K562 (cell line): ENCODE measurements around the gene RETN. TPM values are rescaled to one million over a fixed set of nuclear protein-coding genes. Genes with fewer than 3 reads are reported as not detected.

Experiments
- ATAC-seq: fragments of 200-7000 bp; cut with Tn5 transposase; 3 replicates; pipeline ENCODE4 v1.9.1; 2020; ENCODE audit warnings: moderate library complexity
- BruUV-seq: library from RNA; stranded (reverse); fragments of 400-500 nt; replicated peaks from 2 replicates; lab custom pipeline; 2021; lab: Mats Ljungman, UMichigan
- CTCF ChIA-PET: fragments of 300-600 bp; formaldehyde crosslinking; extraction: SDS; loops from one replicate; lab custom pipeline; 2021; ENCODE audit warnings: low intra/inter-chr PET ratio; lab: Yijun Ruan, JAX
- POLR2A ChIA-PET: fragments of 300-600, 350-650 bp; sonication (Branson Sonifier 250); formaldehyde crosslinking; extraction: SDS; loops from one replicate; lab custom pipeline; 2021; ENCODE audit warnings: antibody characterized with exemption, inconsistent platforms; lab: Yijun Ruan, JAX
- DNase-seq, 4 experiments: peaks; one replicate each; pipeline versions ENCODE4 v3.0.0 to v3.0.0-alpha.2; 2011 to 2018; ENCODE audit warnings: low spot score in 3 of 4, mixed read lengths in 3 of 4; ENCODE audit errors: extremely low read depth in 1 of 4
- FAIRE-seq: peaks from 2 replicates; lab custom pipeline; 2011; peaks lifted over from hg19 to GRCh38; lab: Jason Lieb, UNC
- H2AFZ ChIP-seq: 2 replicates; pipeline ENCODE4 v1.6.0; 2011; ENCODE audit warnings: low read depth, low read length, control low read depth, inconsistent platforms
- H3K27ac ChIP-seq: fragments of 200-600 bp; 3 replicates; pipeline ENCODE4 v1.8.0; 2011; ENCODE audit warnings: low read depth, mild to moderate bottlenecking, control low read depth, inconsistent platforms, low read length, moderate library complexity, mixed read lengths; ENCODE audit errors: extremely low read depth
- H3K27me3 ChIP-seq, 2 experiments: fragments of 300-600 bp in 1 of 2; 2 replicates in 1 of 2; 3 replicates in 1 of 2; pipeline versions ENCODE4 v1.6.0 to v1.8.0; 2011; ENCODE audit warnings: inconsistent platforms in 2 of 2, low read length in 2 of 2, mild to moderate bottlenecking in 1 of 2, mixed read lengths in 1 of 2, moderate library complexity in 1 of 2; ENCODE audit not compliant: control insufficient read depth in 2 of 2, insufficient read depth in 2 of 2
- H3K36me3 ChIP-seq: fragments of 300-600 bp; 3 replicates; pipeline ENCODE4 v1.8.0; 2011; ENCODE audit warnings: mild to moderate bottlenecking, low read length, inconsistent platforms; ENCODE audit not compliant: control insufficient read depth, insufficient read depth
- H3K4me1 ChIP-seq, 2 experiments: fragments of 200-600 bp in 1 of 2; replicated peaks in 1 of 2; 2 replicates in 1 of 2; 3 replicates in 1 of 2; pipeline versions ENCODE4 v1.5.1 to v1.8.0; 2011; ENCODE audit warnings: inconsistent platforms in 2 of 2, low read length in 2 of 2, mild to moderate bottlenecking in 1 of 2, mixed read lengths in 1 of 2, moderate library complexity in 1 of 2; ENCODE audit not compliant: control insufficient read depth in 2 of 2, insufficient read depth in 2 of 2
- H3K4me2 ChIP-seq: 2 replicates; pipeline ENCODE4 v1.6.1; 2011; ENCODE audit warnings: low read length, control low read depth, inconsistent platforms, mixed read lengths; ENCODE audit not compliant: insufficient read depth
- H3K4me3 ChIP-seq: fragments of 200-600 bp; sonication (generic), shearing (Covaris generic); 2 replicates; pipeline ENCODE4 v1.5.1; 2016; ENCODE audit warnings: control low read depth, inconsistent platforms
- H3K79me2 ChIP-seq: fragments of 200-600 bp; 3 replicates; pipeline ENCODE4 v1.8.0; 2011; ENCODE audit warnings: low read length, inconsistent platforms; ENCODE audit not compliant: control insufficient read depth, insufficient read depth
- H3K9ac ChIP-seq, 2 experiments: 2 replicates each; pipeline versions ENCODE4 v1.6.0 to v1.6.1; 2011; ENCODE audit warnings: low read depth in 2 of 2, low read length in 2 of 2, control low read depth in 1 of 2, inconsistent platforms in 1 of 2, mild to moderate bottlenecking in 1 of 2, mixed read lengths in 1 of 2; ENCODE audit not compliant: insufficient read depth in 1 of 2
- H3K9me1 ChIP-seq: one replicate; pipeline ENCODE4 v1.6.0; 2011; ENCODE audit warnings: inconsistent platforms, mild to moderate bottlenecking, low read length, moderate library complexity; ENCODE audit not compliant: control insufficient read depth, insufficient read depth
- H3K9me3 ChIP-seq: replicated peaks from 2 replicates; pipeline ENCODE4 v1.5.1; 2011; ENCODE audit warnings: low read depth, low read length, inconsistent platforms; ENCODE audit not compliant: control insufficient read depth, insufficient read depth
- H4K20me1 ChIP-seq: replicated peaks from 2 replicates; pipeline ENCODE4 v1.6.1; 2011; ENCODE audit warnings: low read length, inconsistent platforms, mixed read lengths; ENCODE audit not compliant: control insufficient read depth, insufficient read depth
- ARHGAP35 ChIP-seq: fragments of 450-650 bp; IDR thresholded peaks from 2 replicates; pipeline ENCODE4 v1.6.1; 2018; ENCODE audit not compliant: partially characterized antibody
- CAMTA2 ChIP-seq: fragments of 250-450 bp; sonication (Bioruptor Pico); conservative IDR thresholded peaks from 2 replicates; pipeline ENCODE4 v1.5.1; 2022
- CSDE1 ChIP-seq, 2 experiments: fragments of 450-650 bp; IDR thresholded peaks; 2 replicates each; pipeline ENCODE4 v1.6.1; 2016; ENCODE audit warnings: mild to moderate bottlenecking in 1 of 2
- FOXM1 ChIP-seq, 2 experiments: fragments of 450-650 bp in 1 of 2; sonication (generic) in 1 of 2; formaldehyde crosslinking in 1 of 2; IDR thresholded peaks; 2 replicates each; pipeline versions ENCODE4 v1.6.1 to v1.9.0; 2017 to 2022; ENCODE audit warnings: low read depth in 2 of 2, mild to moderate bottlenecking in 2 of 2, missing genetic modification reagents in 1 of 2, moderate library complexity in 1 of 2
- KLF10 ChIP-seq: fragments of 250-450 bp; sonication (Bioruptor Pico); IDR thresholded peaks from 2 replicates; pipeline ENCODE4 v1.6.1; 2021; ENCODE audit warnings: matching md5 sums
- KLF6 ChIP-seq: fragments of 250-450 bp; sonication (Bioruptor Pico); IDR thresholded peaks from 2 replicates; pipeline ENCODE4 v1.4.0; 2020; ENCODE audit warnings: mild to moderate bottlenecking, moderate library complexity, borderline replicate concordance
- MAFF ChIP-seq: IDR thresholded peaks from 2 replicates; pipeline ENCODE4 v1.6.1; 2012; ENCODE audit warnings: low read length, improper control_type of control experiment
- RCOR1 ChIP-seq, 2 experiments: IDR thresholded peaks; 2 replicates each; pipeline ENCODE4 v1.6.1; 2012; ENCODE audit warnings: low read depth in 2 of 2, low read length in 2 of 2, borderline replicate concordance in 1 of 2, improper control_type of control experiment in 1 of 2
- SETDB1 ChIP-seq: IDR thresholded peaks from one replicate; pipeline ENCODE4 v1.6.1; 2012; ENCODE audit warnings: low read length, control low read depth, inconsistent platforms
- SMAD2 ChIP-seq: fragments of 150-350 bp; IDR thresholded peaks from 2 replicates; pipeline ENCODE4 v1.6.1; 2014; ENCODE audit warnings: low read depth, mild to moderate bottlenecking, low read length
- SNAPC5 ChIP-seq: fragments of 250-450 bp; sonication (Bioruptor Pico); IDR thresholded peaks from 2 replicates; pipeline ENCODE4 v1.8.0; 2021; ENCODE audit warnings: moderate library complexity, mild to moderate bottlenecking, inconsistent platforms
- TCF7L2 ChIP-seq: fragments of 150-350 bp; IDR thresholded peaks from 2 replicates; pipeline ENCODE4 v1.6.1; 2016; ENCODE audit warnings: low read depth, mild to moderate bottlenecking, low read length, moderate library complexity
- THRA ChIP-seq: fragments of 450-650 bp; IDR thresholded peaks from 2 replicates; pipeline ENCODE4 v1.6.1; 2017; ENCODE audit warnings: mild to moderate bottlenecking, moderate library complexity
- ZBTB33 ChIP-seq: sonication (generic); formaldehyde crosslinking; IDR thresholded peaks from 2 replicates; pipeline ENCODE4 v1.8.1; 2023; ENCODE audit warnings: mild to moderate bottlenecking, missing genetic modification reagents
- ZEB2 ChIP-seq: fragments of 450-650 bp; IDR thresholded peaks from 2 replicates; pipeline ENCODE4 v1.6.1; 2016
- ZNF121 ChIP-seq: sonication (generic); formaldehyde crosslinking; conservative IDR thresholded peaks from 2 replicates; pipeline ENCODE4 v1.8.0; 2022; ENCODE audit warnings: missing genetic modification reagents
- ZNF436 ChIP-seq: fragments of 250-450, 450-650 bp; sonication (Bioruptor Pico); formaldehyde crosslinking; IDR thresholded peaks from 2 replicates; pipeline ENCODE4 v1.7.0; 2020; ENCODE audit warnings: mild to moderate bottlenecking
- WGBS: fragments of 100-300 bp; shearing (Covaris generic); methylation state at CpG from one replicate; pipeline ENCODE4 v1.1.6; 2016; ENCODE audit warnings: low coverage, mixed read lengths; ENCODE audit not compliant: insufficient coverage; ENCODE audit errors: missing lambda C conversion rate; 5-methylcytosine and 5-hydroxymethylcytosine counted together
- in situ Hi-C: fragments of 300-500 bp; cut with MboI; formaldehyde crosslinking; loops from 4 replicates; pipeline ENCODE4 v1.15.0; 2018; ENCODE audit warnings: inconsistent platforms, mixed read lengths
- intact Hi-C: fragments of 100-400 bp; cut with micrococcal nuclease; formaldehyde crosslinking; loops from 2 replicates; pipeline ENCODE4 v1.14.2; 2022
- polyA plus RNA-seq, 8 experiments: library from polyadenylated mRNA; depleted of rRNA in 4 of 8; stranded (reverse) in 5 of 8; unstranded in 3 of 8; fragments of >200 nt; fragmentation: Nextera tagmentation in 2 of 8; fragmentation: Illumina TruSeq in 1 of 8; extraction: Ambion mirVana in 2 of 8; extraction: Trizol in 1 of 8; gene quantifications; 2 replicates each; pipeline versions ENCODE4 v1.2.1 to v1.2.3, GENCODE V29; 2011 to 2014; ENCODE audit warnings: inconsistent platforms in 1 of 8, missing spikeins in 1 of 8
- total RNA-seq, 7 experiments: library from RNA; depleted of rRNA in 6 of 7; stranded (reverse); fragments of >200 nt in 6 of 7; fragmentation: Illumina TruSeq in 2 of 7; extraction: Trizol in 2 of 7; gene quantifications; 2 replicates each; pipeline versions ENCODE4 v1.2.1 to v1.2.3, GENCODE V29; 2011 to 2021; ENCODE audit warnings: low replicate concordance in 1 of 7
- TF ChIP-seq, protein P1 (sequence below): fragments of 450-650 bp; formaldehyde crosslinking; IDR thresholded peaks from 2 replicates; pipeline ENCODE4 v1.4.0; 2020; ENCODE audit warnings: mild to moderate bottlenecking

Gene RETN
- total and polyA plus RNA-seq, 9 of the 15 experiments (the other 6 are each of a cell fraction or from before 2014, with no cell fraction given), result not detected

- intact Hi-C loops, result no loop called here
- 0% methylated on average over 7 of the region's 7 CpGs for WGBS
- TF ChIP-seq TCF7L2 (no peak), SMAD2 (no peak), SNAPC5 (CRISPR knock-in tag) (no peak), FOXM1 (IDR thresholded peaks at IDR 0.05; ENCODE audit: low read depth) (no peak), FOXM1 (CRISPR knock-in tag; IDR thresholded peaks at IDR 0.05; ENCODE audit: low read depth) (no peak), THRA (no peak), MAFF (no peak), SETDB1 (no peak), RCOR1 (IDR thresholded peaks at IDR 0.05; ENCODE audit: borderline replicate concordance in 1 of 2, low read depth in 2 of 2, low read length in 2 of 2) (no peak), ZNF436 (no peak), CSDE1 (IDR thresholded peaks at IDR 0.05) (no peak), ZNF121 (CRISPR knock-in tag) (no peak), CAMTA2 (CRISPR knock-in tag) (no peak), KLF10 (CRISPR knock-in tag) (no peak), ZEB2 (no peak), KLF6 (CRISPR knock-in tag) (no peak), ZBTB33 (CRISPR knock-in tag) (no peak), ARHGAP35 (no peak)
- TF ChIP-seq, protein P1, sequence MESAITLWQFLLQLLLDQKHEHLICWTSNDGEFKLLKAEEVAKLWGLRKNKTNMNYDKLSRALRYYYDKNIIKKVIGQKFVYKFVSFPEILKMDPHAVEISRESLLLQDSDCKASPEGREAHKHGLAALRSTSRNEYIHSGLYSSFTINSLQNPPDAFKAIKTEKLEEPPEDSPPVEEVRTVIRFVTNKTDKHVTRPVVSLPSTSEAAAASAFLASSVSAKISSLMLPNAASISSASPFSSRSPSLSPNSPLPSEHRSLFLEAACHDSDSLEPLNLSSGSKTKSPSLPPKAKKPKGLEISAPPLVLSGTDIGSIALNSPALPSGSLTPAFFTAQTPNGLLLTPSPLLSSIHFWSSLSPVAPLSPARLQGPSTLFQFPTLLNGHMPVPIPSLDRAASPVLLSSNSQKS (CRISPR knock-in tag), result no peak
Measured at GRCh38 chr19:7676376-7676775, 7.5 kb downstream of the RETN start.

More at GRCh38 chr19:7676376-7676775, 7.5 kb downstream of the RETN start:
- no peaks in the 10 kb centered on the region for H3K9me1 ChIP-seq
- H3K4me1 ChIP-seq, result peaks cover 10 to 12% of the 10 kb centered on the region in 2 experiments; a peak in 4 of 5 replicates
- in situ Hi-C loops, result loop anchor here (5.0 kb wide), 1 partner anchor 89 kb away; no protein-coding TSS in a partner anchor
- H3K36me3 ChIP-seq, result no peaks in the 10 kb centered on the region
- POLR2A ChIA-PET, result no interaction called here
- ATAC-seq (no peak), DNase-seq (no peak), FAIRE-seq (no peak)
- peak overlapping the region; percentile 55; the same call in 1 of the 2 replicates for H2AFZ ChIP-seq
- peaks cover 7% of the 10 kb centered on the region; the same call in 2 of the 3 replicates for H3K79me2 ChIP-seq
- CTCF ChIA-PET, result no interaction called here
- BruUV-seq, result no TSS peak
- H3K9me3 ChIP-seq, result peaks cover 5% of the 10 kb centered on the region; the same call in 1 of the 2 replicates
- H3K27ac ChIP-seq, result no peak overlapping the region
- no peak overlapping the region; the same call in 1 of the 2 replicates for H3K4me3 ChIP-seq
- H3K27me3 ChIP-seq, result peaks cover 3 to 15% of the 10 kb centered on the region in 2 experiments; a peak in 2 of 5 replicates
- peak overlapping the region; percentile 31 for H3K4me2 ChIP-seq
- H4K20me1 ChIP-seq, result no peaks in the 10 kb centered on the region
- no peak overlapping the region for H3K9ac ChIP-seq
